OCI-LY1 (cell line): Measurements from ENCODE around the gene BMF.
"Not testable (repeated sequence)": the region's sequence is repeated elsewhere in the genome, so short reads cannot be mapped to it uniquely, and the experiment has no call there.

ENCODE experiments used
- H2AFZ ChIP-seq: fragments of 200-600 bp; sonication (generic), shearing (Covaris generic); 2 replicates; pipeline ENCODE4 v1.6.0; 2014; ENCODE audit warnings: antibody characterized with exemption, mild to moderate bottlenecking, low read length
- H3F3A ChIP-seq: fragments of 200-600 bp; sonication (generic), shearing (Covaris generic); 2 replicates; pipeline ENCODE4 v1.6.0; 2014; ENCODE audit warnings: mild to moderate bottlenecking, antibody characterized with exemption, low read length, moderate library complexity; ENCODE audit not compliant: insufficient read depth
- H3K27ac ChIP-seq: fragments of 200-600 bp; sonication (generic); 2 replicates; pipeline ENCODE4 v1.5.1; 2014; ENCODE audit warnings: low read length, mixed run types, mild to moderate bottlenecking, low read depth; ENCODE audit not compliant: poor library complexity, severe bottlenecking
- H3K27me3 ChIP-seq: fragments of 200-600 bp; sonication (generic); 2 replicates; pipeline ENCODE4 v1.6.0; 2014; ENCODE audit warnings: antibody characterized with exemption, mild to moderate bottlenecking, low read length, moderate library complexity; ENCODE audit not compliant: insufficient read depth
- H3K36me3 ChIP-seq: fragments of 200-600 bp; sonication (generic); 2 replicates; pipeline ENCODE4 v1.6.1; 2014; ENCODE audit warnings: mild to moderate bottlenecking, antibody characterized with exemption, low read length, moderate library complexity, mixed read lengths; ENCODE audit not compliant: insufficient read depth
- H3K4me1 ChIP-seq: fragments of 200-600 bp; sonication (generic); 2 replicates; pipeline ENCODE4 v1.5.1; 2014; ENCODE audit warnings: mild to moderate bottlenecking, low read length, moderate library complexity; ENCODE audit not compliant: insufficient read depth, severe bottlenecking
- H3K4me2 ChIP-seq: fragments of 200-600 bp; sonication (generic), shearing (Covaris generic); 2 replicates; pipeline ENCODE4 v1.6.1; 2014; ENCODE audit warnings: low read length
- H3K4me3 ChIP-seq: fragments of 200-600 bp; sonication (generic); 2 replicates; pipeline ENCODE4 v1.5.1; 2014; ENCODE audit warnings: low read length, low read depth, mild to moderate bottlenecking, mixed read lengths; ENCODE audit not compliant: poor library complexity, severe bottlenecking
- H3K79me2 ChIP-seq: fragments of 200-600 bp; shearing (Covaris generic); 2 replicates; pipeline ENCODE4 v1.6.1; 2016; ENCODE audit warnings: mixed run types, low read length, mixed read lengths; ENCODE audit not compliant: insufficient read depth
- H3K9ac ChIP-seq: fragments of 200-600 bp; sonication (generic), shearing (Covaris generic); 2 replicates; pipeline ENCODE4 v1.6.1; 2014; ENCODE audit warnings: mild to moderate bottlenecking, low read length, mixed read lengths
- H3K9me2 ChIP-seq: fragments of 200-600 bp; sonication (generic), shearing (Covaris generic); 2 replicates; pipeline ENCODE4 v1.6.1; 2014; ENCODE audit warnings: low read depth, mild to moderate bottlenecking, low read length, mixed read lengths
- H3K9me3 ChIP-seq: fragments of 200-600 bp; shearing (Covaris generic); 2 replicates; pipeline ENCODE4 v1.6.1; 2014; ENCODE audit warnings: low read length, mixed read lengths
- H4K20me1 ChIP-seq: fragments of 200-600 bp; sonication (generic), shearing (Covaris generic); 2 replicates; pipeline ENCODE4 v1.6.0; 2016; ENCODE audit warnings: mild to moderate bottlenecking, low read length; ENCODE audit not compliant: insufficient read depth
- EZH2 ChIP-seq: fragments of 200-600 bp; sonication (generic), shearing (Covaris generic); IDR thresholded peaks from 2 replicates; pipeline ENCODE4 v1.8.0; 2017; ENCODE audit warnings: borderline replicate concordance, mixed run types, mild to moderate bottlenecking, antibody characterized with exemption, low read length, moderate library complexity, mixed read lengths
- TF ChIP-seq, protein P1 (sequence below): fragments of 200-600 bp; sonication (generic), shearing (Covaris generic); IDR thresholded peaks from 2 replicates; pipeline ENCODE4 v1.5.1; 2017; ENCODE audit warnings: mild to moderate bottlenecking, antibody characterized with exemption, low read length, moderate library complexity, mixed read lengths

BMF gene

DNA sequence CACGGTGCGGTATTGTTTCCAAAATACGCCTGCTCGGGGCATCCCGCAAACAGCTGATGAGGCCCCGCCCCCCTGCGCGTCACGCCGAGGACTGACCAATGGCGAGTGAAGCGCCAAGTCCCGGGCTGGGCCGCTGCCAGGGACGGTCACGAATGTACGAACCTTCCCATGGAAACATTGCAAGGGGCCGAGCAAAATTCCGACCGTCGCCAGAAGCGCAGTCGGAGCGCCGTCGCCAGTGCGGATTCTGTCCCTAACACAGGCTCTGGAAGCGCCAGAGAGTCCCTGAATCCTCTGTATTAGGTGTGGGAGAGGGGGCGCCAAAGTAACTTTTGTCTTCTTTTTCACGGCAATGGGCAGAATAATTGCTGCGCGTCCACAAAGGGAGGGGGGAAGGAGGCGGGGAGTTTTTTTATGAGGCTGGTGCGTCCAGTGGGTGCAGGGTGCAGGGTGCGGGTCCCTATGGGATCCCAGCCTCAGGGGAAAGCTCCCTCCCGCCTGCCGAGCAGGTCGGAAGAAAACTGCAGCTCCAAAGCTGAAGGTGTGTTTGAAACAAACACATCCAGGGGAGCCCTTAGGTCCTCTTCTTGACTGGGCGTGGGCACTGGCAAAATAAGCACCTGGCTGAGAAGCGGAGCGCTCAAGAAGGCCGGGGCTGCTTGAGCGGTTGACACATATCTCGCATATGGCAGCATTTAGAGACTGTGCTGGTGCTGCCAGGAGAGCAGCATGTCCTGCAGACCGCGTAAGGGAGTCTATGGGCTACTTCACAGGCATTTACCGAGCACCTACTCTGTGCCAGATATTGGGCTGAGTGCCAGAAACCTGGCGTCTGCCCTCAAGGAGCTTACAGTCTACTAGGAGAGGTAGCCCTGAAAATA, at the start of gene BMF:
BMF (minus strand) TSS at position 25 of the 881 bp plus-strand sequence. CDS start 2,793 bp downstream, outside the sequence.
- peaks cover 9% of the 10 kb centered on the region; the same call in 1 of the 2 replicates for H3K36me3 ChIP-seq
- H3K27me3 ChIP-seq, result no peaks in the 10 kb centered on the region
- no peaks in the 10 kb centered on the region for H4K20me1 ChIP-seq
- no peaks in the 10 kb centered on the region for H3K9me3 ChIP-seq
- peak within 1 kb of the TSS; percentile 76 for H3K4me3 ChIP-seq
- H3K9ac ChIP-seq, result peak within 1 kb of the TSS; percentile 84
- H2AFZ ChIP-seq, result peak within 1 kb of the TSS; percentile 73
- H3F3A ChIP-seq, result no peaks in the 10 kb centered on the region; the same call in 1 of the 2 replicates
- H3K9me2 ChIP-seq, result no peaks in the 10 kb centered on the region
- TF ChIP-seq EZH2, result no peak
- TF ChIP-seq, protein P1, sequence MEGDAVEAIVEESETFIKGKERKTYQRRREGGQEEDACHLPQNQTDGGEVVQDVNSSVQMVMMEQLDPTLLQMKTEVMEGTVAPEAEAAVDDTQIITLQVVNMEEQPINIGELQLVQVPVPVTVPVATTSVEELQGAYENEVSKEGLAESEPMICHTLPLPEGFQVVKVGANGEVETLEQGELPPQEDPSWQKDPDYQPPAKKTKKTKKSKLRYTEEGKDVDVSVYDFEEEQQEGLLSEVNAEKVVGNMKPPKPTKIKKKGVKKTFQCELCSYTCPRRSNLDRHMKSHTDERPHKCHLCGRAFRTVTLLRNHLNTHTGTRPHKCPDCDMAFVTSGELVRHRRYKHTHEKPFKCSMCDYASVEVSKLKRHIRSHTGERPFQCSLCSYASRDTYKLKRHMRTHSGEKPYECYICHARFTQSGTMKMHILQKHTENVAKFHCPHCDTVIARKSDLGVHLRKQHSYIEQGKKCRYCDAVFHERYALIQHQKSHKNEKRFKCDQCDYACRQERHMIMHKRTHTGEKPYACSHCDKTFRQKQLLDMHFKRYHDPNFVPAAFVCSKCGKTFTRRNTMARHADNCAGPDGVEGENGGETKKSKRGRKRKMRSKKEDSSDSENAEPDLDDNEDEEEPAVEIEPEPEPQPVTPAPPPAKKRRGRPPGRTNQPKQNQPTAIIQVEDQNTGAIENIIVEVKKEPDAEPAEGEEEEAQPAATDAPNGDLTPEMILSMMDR, result peak; percentile 28; the same call in 1 of the 2 replicates
- no peaks in the 10 kb centered on the region for H3K79me2 ChIP-seq
- peak within 1 kb of the TSS; percentile 82 for H3K4me2 ChIP-seq
- H3K4me1 ChIP-seq, result peaks cover 50% of the 10 kb centered on the region
- H3K27ac ChIP-seq, result peak within 1 kb of the TSS; percentile 98

- Histone ChIP-seq H3K79me2 (peaks cover 20% of the 10 kb centered on the region), H3K36me3 (peaks cover 16% of the 10 kb centered on the region), H3K9me2 (no peaks in the 10 kb centered on the region), H3K4me1 (peaks cover 17% of the 10 kb centered on the region), H3K27me3 (no peaks in the 10 kb centered on the region), H3F3A (no peaks in the 10 kb centered on the region), H2AFZ (no peak overlapping the region), H3K9me3 (no peaks in the 10 kb centered on the region), H4K20me1 (no peaks in the 10 kb centered on the region), H3K9ac (no peak overlapping the region), H3K27ac (no peak overlapping the region), H3K4me2 (no peak overlapping the region), H3K4me3 (no peak overlapping the region)
- TF ChIP-seq EZH2, result no peak
- TF ChIP-seq, protein P1, result no peak
These were observed 49.2 kb upstream of the BMF start for GRCh38 chr15:40157778-40158447.

GRCh38 chr15:40155270-40155910, 46.7 kb upstream of the BMF start:
- no peaks in the 10 kb centered on the region for H3K79me2 ChIP-seq
- no peaks in the 10 kb centered on the region for H3F3A ChIP-seq
- TF ChIP-seq, protein P1, result no peak
- no peak for TF ChIP-seq EZH2
- H3K9me3 ChIP-seq, result no peaks in the 10 kb centered on the region
- H3K27me3 ChIP-seq, result no peaks in the 10 kb centered on the region
- H2AFZ ChIP-seq, result no peak overlapping the region
- no peaks in the 10 kb centered on the region for H3K36me3 ChIP-seq
- H3K9ac ChIP-seq, result no peak overlapping the region
- no peak overlapping the region for H3K4me2 ChIP-seq
- no peaks in the 10 kb centered on the region for H4K20me1 ChIP-seq
- no peak overlapping the region for H3K27ac ChIP-seq
- H3K4me1 ChIP-seq, result peaks cover 4% of the 10 kb centered on the region
- H3K9me2 ChIP-seq, result no peaks in the 10 kb centered on the region
- no peak overlapping the region for H3K4me3 ChIP-seq

GRCh38 chr15:40154821-40155220, 46.1 kb upstream of the BMF start:
- H3K4me2 ChIP-seq, H3K36me3 ChIP-seq, H3K9ac ChIP-seq, H3K27me3 ChIP-seq, H4K20me1 ChIP-seq, H3K27ac ChIP-seq, H2AFZ ChIP-seq, H3K9me3 ChIP-seq, H3K4me1 ChIP-seq, H3K4me3 ChIP-seq, H3F3A ChIP-seq, H3K79me2 ChIP-seq, H3K9me2 ChIP-seq: not testable (repeated sequence)
